Embryonic facial prominence (tissue), 1 donor: ENCODE results near the gene CLIC4.
"Not testable (repeated sequence)": the region's sequence is repeated elsewhere in the genome, so short reads cannot be mapped to it uniquely, and the experiment has no call there.

Experiments
- DNase-seq: peaks from one replicate; pipeline ENCODE4 v3.0.0-alpha.2; 2016; ENCODE audit errors: extremely low spot score

CLIC4 gene

DNA sequence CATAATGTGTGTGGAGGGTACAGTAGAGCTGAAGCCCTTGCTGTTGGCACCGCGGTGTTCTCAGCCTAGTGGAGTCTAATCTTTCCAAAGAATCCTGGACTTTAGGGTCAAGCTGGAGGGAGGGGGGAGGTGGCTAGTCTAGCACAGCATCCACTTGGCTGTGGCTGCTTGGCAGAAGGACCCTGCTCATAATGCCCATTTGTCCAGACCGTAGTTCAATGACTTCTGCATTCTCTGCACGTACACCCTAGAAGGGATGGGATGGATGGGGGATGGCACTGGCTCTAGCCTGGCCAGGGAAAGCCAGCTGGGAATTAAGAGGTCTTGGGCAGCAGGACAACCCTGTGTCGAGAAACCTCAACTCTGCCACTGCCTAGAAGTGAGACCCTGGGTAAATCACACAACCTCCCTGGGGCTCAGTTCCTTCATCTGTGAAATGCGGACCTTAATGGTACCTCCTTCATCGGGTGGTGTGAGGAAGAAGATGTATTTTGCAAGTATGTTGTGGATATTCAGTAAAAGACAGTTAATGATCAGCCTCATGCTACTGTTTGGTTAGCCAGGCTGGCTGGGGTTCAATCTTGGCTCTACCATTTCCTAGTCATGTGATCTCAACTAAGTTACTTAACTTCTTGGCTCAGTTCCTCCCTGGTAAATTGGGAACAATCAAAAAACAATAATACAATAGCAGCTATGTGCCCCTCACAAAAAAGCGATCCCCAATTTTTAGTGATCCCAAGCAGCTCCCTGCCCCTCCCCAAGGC lies 27.2 kb upstream of the CLIC4 start:
- no peak for DNase-seq

DNA sequence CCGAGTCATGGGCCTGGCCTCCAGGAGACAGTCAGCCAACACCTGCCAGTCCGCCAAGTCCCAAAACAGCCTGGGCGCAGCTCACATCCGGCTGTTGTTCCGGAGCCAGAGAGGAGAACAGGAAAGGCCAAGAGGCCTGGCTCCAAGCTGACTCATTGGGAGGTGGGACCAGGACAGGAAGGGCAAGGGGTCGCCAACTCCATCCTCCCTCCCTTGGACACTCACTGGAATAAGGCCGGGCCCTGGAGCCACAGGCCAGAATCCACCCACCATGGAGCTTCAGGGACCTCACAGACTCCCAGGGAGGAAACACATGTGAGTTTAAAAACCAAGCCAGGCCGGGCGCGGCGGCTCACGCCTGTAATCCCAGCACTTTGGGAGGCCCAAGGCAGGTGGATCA lies 25.1 kb upstream of the CLIC4 start:
- no peak for DNase-seq

DNA sequence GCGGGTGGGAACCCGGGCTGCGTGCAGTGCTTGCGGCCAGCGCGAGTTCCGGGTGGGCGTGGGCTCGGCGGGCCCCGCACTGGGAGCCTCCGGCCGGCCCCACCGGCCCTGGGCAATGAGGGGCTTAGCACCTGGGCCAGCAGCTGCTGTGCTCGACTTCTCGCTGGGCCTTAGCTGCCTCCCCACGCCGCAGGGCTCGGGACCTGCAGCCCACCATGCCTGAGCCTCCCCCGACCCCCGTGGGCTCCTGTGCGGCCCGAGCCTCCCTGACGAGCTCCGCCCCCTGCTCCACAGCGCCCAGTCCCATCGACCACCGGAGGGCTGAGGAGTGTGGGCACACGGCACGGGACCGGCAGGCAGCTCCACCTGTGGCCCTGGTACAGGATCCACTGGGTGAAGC lies 23.7 kb upstream of the CLIC4 start:
- DNase-seq: no peak

DNA sequence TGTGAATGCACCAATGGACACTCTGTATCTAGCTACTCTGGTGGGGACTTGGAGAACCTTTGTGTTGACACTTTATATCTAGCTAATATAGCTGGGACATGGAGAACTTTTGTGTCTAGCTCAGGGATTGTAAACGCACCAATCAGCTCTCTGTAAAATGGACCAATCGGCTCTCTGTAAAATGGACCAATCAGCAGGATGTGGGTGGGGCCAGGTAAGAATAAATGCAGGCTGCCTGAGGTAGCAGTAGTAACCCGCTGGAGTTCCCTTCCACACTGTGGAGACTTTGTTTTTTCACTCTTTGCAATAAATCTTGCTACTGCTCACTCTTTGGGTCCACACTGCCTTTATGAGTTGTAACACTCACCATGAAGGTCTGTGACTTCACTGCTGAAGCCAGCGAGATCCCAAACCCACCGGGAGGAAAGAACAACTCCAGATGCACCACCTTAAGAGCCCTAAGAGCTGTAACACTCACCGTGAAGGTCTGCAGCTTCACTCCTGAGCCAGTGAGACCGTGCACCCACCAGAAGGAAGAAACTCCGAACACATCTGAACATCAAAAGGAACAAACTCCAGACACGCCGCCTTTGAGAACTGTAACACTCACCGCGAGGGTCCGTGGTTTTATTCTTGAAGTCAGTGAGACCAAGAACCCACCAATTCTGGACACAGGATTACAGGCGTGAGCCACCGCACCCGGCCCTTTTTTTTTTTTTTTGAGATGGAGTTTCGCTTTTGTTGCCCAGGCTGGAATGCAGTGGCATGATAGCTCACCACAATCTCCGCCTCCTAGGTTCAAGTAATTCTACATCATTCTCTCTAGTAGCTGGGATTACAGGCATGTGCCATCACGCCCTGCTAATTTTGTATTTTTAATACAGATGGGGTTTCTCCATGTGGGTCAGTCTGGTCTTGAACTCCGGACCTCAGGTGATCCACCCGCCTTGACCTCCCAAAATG lies 22.9 kb upstream of the CLIC4 start:
- DNase-seq: not testable (repeated sequence)

DNA sequence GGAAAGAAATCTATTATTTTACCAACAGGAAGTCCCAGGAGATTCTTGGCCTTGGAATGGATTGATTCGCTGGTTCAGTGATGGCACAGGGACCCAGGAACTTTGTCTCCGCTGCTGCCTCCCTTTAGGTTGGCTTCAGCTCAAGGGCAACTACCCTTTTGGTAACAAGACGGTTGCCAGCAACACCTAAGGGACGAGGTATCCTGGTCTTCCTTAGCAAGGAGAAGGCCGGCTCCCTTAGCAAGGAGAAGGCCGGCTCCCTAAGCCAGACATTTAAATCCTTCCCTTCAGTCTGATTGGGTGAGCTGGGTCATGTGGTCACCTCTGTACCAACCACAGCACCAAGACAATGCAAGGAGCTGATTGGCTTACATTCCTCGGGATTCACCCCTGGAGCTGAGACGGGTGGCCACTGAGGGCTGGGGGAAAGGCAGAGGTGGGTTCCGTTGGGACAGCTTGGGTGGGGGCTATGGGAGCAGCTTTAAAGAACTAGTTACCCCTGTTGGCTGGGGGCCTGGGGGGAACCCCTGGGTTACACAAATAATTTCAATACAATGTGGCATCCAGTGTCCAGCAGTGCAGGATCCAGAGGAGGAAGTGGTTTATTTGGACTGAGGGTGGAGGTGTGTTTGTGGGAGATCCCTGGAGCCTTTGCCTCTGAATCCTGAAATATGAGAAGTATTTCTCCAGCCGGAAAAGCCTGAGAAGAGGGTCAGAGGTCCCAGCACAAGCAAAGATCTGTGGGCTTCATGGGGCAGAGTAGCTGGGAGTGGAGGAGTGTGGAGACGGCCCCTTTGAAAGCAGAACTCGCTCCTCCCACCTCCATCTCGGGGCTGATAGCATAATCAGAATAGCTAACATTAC lies 20.7 kb upstream of the CLIC4 start:
- DNase-seq: no peak

DNA sequence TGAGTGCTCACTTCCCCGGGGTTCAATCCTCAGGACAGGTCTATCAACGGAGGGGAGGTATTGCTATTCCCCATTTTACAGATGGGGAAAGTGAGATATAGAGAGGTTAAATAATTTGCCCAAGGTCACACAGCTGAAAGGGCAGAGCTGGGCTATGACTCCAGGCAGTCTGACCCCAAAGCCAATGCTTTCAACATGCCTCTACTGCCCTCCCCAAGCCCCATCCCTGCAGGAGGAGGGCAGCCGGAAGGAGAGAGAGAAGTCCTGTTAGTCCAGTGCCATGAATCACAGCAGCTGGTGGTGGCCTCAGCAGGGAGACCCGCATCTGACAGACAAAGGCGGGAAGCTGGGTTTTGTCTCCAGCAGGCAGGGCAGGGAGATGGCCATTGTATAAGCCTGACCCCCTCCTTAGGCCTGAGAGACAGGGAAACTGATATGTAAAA lies 20.0 kb upstream of the CLIC4 start:
- no peak for DNase-seq

DNA sequence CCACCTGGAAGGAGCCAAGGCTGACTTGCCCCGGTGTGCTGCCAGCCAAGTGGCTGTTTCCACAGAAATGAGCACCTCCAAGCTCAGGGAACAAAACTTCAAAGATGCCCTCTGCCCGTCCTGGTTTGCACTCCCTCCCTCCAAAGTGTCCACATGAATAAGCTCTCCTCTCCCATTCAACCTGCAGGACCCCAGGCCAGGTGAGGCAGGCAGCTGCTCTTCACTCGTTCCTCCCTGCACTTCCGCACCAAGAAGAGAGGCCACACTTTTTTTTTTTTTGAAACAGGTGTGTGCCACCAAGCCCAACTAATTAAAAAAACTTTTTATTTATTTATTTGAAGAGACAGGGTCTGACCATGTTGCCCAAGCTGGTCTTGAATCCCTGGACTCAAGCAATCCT lies 18.5 kb upstream of the CLIC4 start:
- DNase-seq: no peak

DNA sequence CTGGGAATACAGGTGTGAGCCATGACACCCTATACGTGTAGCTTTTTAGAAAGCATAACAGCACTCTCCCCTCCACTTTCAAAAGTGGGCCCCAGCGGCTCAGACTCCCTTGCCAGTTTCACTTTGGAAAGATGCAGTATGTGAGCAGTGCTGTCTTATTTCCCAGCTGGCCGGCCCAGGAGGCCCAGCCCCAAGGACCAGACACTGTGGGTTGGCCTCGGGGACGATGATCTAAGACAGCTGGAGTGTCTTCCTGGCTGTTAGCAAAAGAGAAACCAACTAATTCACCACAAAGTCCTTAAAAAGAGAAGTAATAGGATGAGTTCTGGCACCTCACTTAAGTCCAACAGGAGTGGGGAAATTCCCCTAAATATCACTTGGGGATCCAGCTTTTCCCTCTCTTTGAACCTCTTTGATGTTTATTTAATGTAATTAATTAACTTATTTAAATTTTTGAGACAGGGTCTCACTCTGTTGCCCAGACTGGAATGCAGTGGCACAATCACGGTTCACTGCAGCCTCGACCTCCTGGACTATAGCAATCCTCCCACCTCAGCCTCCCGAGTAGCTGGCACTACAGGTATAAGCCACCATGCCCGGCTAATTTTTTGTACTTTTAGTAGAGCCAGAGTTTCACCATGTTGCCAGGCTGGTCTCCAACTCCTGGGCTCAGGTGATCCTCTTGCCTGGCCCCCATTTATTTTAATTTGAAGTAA lies 17.6 kb upstream of the CLIC4 start:
- no peak for DNase-seq

DNA sequence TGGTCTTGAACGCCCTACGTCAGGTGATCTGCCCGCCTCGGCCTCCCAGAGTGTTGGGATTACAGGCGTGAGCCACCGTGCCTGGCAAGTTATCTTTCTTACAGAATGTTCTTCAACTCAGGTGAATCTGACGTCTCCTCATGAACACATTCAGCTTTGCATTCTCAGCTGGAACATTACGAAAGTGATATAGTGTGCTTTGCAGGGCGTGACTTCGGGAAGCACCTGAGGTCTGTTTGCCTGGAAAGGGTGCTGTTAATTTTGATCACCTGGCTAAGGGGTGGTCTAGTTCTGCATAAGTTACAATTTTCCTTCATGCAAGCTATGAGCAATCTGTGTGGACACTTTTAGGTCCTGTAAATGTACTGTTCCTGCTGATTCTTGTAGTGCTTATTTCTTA lies 16.3 kb upstream of the CLIC4 start:
- no peak for DNase-seq

DNA sequence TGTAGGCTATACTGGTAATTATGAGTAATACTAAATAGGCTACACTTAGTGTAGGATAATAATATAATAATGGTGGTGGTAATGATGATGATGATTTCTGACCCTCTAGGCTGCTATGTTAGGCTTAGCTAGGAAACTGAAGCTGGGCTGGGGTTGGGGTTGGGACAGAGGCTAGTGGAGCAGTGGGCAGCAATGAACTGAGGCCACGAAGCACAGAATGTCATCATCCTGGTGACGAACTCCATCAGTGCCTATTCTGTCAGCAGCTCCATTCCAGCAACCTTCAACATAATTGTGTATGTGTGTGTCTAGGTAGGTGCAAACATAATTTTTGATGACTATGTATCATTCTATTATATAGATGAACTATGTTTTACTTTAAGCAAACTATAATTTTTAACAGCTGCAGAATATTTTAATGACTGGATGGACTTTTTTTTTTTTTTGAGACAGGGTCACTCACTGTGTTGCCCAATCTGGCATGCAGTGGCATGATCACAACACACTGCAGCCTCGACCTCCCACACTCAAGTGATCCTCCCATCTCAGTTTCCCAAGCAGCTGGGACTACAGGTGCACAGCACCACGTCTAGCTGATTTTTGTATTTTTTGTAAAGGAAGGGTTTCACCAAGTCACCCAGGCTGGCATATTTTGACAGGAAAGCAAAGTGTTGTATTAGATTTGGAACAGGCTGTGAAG lies 12.9 kb upstream of the CLIC4 start:
- DNase-seq: no peak

DNA sequence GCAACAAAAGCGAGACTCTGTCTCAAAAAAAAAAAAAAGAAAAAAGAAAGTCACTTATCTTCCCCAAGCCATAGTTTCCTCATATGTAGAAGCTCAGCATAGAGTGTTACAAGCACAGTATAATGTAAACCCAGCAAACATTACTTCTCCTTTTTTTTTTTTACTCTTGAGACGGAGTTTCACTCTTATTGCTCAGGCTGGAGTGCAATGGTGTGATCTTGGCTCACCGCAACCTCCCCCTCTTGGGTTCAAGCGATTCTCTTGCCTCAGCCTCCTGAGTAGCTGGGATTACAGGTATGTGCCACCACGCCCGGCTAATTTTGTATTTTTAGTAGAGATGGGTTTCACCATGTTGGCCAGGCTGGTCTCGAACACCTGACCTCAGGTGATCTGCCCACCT lies 11.9 kb upstream of the CLIC4 start:
- not testable (repeated sequence) for DNase-seq

DNA sequence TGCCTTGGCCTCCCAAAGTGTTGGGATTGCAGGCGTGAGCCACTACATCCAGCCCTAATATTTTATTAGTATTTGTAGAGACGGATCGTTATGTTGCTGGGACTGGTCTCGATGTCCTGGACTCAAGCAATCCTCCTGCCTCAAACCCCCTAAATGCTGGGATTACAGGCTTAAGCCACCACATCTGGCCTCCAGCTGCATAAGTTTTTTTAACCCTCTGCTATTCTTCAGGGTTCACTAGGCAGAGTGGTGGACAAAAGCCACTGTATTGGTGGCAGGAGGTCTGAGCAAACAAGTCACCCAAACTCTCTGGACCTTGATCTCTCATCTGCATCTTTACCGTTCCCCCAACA lies 10.1 kb upstream of the CLIC4 start:
- no peak for DNase-seq

DNA sequence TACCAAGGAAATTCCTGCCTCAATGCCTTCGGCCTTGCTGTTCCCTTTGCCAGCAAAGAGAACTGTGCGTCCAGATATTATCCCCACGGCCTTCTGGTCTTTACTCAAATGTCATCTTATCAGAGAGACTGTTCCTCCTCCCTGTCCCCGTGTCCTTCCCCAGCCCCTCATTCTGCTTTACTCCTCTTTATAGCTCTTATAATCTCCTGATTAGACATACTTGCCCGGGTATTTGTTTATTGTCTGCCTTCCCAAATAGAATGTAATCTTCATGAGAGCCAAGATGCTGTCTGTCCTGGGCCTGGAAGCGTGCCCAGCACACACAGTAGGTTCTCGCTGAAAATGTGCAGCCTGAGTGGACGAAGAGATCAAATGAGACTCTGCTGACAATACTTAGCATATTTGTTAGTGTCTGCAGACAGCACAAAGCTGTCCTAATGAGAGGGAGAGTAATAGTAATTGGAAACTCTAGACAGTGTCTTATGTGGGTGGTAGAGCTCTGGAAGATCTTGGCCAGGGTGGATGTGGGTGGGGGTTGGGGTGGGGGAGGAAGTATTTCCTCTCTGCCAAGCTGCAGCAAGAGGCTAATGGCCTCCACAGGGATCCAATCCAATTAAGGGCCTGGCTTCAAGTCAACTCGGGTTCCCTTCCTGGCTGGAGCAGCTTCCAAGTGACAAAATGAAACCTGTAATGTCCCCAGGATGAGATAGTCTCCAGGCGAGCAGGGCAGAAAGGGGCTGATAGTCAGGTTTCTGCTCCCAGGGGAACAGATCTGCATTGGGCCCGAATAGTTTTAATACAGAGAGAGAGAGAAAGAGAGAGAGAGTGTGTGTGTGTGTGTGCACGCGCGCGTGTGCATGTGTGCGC lies 9.5 kb upstream of the CLIC4 start:
- DNase-seq: no peak

DNA sequence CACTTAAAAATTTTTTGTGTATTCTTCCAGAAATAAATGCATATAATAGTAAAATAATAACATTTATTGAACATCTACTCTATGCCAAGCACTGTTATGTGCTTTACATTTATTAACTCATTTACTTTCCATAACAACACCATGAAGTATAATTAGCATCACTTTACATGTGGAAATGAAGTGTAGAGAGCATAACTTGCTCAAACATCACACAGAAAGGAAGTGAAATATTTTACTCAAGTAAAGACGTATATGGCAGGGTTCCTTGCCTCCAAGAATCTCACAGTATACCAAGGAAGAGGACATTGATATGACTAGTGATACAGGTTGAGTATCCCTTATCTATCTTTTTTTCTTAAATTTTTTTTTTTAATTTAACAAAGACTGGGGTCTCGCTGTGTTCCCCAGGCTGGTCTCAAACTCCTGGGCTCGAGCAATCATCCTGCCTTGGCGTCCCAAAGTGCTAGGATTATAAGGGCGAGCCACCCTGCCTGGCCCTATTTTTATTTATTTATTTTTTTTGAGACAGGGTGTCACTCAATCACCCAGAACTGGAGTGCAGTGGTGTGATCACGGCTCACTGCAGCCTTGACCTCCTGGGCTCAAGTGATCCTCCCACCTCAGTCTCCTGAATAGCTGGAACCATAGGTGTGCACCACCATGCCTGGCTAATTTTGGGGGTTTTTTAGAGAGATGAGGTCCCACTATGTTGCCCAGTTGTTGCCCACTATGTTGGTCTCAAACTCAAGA lies 7.7 kb upstream of the CLIC4 start:
- DNase-seq: no peak

DNA sequence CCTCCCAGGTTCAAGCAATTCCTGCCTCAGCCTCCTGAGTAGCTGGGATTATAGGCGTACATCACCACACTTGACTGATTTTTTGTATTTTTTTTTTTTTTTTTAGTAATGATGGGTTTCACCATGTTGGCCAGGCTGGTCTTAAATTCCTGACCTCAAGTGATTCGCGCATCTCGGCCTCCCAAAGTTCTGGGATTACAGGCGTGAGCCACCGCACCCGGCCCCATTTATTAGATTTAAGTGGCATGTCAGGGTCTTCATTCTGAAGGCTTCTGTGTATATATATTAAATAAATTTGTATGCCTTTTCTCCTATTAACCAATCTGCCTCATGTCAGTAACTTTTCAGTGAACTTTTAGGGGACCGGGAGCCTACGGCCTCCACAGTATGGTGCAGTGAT lies 6.0 kb upstream of the CLIC4 start:
- no peak for DNase-seq

DNA sequence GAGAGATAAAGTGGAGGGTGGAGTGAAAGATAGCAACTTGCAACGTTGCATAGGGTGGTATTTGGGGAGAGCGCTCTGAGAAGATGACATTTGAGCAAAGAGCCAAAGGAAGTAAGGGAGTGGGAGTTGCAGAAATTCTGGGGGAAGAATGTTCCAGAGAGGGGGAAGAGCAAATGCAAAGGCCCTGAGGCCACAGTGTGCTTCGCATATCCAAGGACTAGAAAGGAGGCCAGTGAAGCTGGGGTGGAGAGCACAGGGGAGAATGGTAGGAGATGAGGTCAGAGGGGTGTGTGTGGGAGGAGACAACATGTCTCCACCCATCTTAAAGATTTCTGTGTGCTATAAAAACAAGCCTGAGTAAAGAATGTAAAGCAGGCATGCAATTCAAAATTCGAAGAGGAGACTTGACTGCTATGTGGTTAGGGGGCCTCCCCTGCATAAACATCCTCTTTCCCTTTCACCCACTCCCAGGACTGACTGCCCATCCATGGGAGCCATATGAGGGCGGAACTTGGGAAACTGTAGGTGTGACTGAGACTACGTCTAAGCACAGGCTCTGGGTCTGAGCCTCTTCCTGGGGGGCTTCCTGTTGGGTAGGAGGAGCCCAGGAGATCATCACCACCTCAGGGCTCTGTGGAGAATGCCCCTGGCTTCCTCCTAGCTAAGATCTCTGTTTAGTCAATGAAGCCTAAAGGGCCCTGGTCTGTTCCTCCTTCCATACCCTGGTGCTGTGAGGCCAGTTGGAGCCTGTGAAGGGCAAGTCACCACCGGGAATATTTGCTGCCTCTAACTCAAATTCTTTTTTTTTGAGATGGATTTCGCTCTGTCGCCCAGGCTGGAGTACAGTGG lies 2.9 kb upstream of the CLIC4 start:
- DNase-seq: no peak

DNA sequence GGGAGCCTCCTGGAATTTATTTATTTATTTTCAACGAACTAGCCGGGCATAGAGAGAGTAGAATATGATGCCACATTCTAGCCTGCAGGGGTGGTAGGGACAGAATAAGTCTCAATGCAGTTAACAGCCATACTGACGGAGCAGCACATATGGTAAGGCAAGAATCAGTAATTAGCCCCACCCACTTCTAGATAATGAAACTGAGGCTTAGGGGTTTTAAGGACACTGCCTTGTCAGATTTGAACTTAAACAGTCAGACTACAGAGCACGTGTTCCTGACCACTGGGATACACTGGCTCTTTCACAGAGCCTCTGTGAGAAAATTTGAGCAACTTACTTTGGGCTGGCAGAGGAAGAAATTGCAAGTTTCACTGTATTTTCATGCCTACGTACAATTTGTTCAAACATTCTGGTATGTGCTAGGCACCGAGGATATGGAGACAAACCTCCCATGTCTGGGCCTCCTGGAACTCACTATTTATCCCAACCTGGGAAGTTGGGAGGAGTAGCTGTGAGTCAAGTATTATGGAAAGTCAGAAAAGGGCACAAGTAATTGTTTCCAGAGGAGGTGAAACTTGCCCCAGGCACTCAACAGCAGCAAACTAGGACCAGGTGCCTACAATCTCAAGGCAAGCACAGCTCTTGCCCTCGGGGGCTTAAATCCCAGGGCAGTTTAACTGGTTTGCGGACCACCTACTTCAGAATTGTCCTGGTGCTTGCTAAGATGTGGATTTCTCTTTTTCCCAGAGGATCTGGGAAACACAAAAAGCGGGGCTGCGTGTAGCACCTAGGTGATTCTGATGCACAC lies 1.6 kb upstream of the CLIC4 start:
- peak; percentile 42 for DNase-seq
